LNCAP (cell line): ENCODE data around the gene OGFOD1.

ENCODE experiments used
- CTCF ChIP-seq: fragments of 450-650 bp; IDR thresholded peaks from 2 replicates; pipeline ENCODE4 v1.5.1; 2017; ENCODE audit warnings: mild to moderate bottlenecking

The OGFOD1 gene

GRCh38 chr16:56460101-56460500 is 8.7 kb downstream of the OGFOD1 start:
- no peak for TF ChIP-seq CTCF

GRCh38 chr16:56462064-56462796 is 10.9 kb downstream of the OGFOD1 start:
- TF ChIP-seq CTCF = no peak

DNA sequence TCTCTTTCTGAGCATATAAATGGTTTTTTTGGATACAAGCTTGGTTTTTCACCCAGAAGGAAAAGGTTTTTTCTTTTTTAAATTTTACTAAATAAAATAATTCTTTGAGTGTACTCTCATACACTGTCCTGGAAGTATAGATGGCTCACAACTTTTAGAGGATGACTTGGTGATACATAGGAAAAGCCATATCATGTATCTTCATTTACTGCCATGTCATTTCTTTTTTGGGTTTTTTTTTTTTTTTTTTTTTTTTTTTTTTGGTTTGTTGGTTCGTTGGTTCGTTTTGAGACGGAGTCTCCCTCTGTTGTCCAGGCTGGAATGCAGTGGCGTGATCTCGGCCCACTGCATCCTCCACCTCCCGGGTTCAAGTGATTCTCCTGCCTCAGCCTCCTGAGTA is 11.8 kb downstream of the OGFOD1 start:
- TF ChIP-seq CTCF = no peak

- TF ChIP-seq CTCF = no peak
Observed at GRCh38 chr16:56466344-56466743, 15.0 kb downstream of the OGFOD1 start.

- no peak for TF ChIP-seq CTCF
Observed at GRCh38 chr16:56468800-56469199, 17.4 kb downstream of the OGFOD1 start.

GRCh38 chr16:56469748-56470147 is 18.4 kb downstream of the OGFOD1 start:
- no peak for TF ChIP-seq CTCF

GRCh38 chr16:56470232-56470631 is 18.9 kb downstream of the OGFOD1 start:
- TF ChIP-seq CTCF = no peak

- TF ChIP-seq CTCF = no peak
Observed at GRCh38 chr16:56470666-56471065, 19.3 kb downstream of the OGFOD1 start.
